Measurements from ENCODE around the gene FST.

FST gene

GRCh38 chr5:53520813-53521212 is 40.4 kb downstream of the FST start:
- DNase-seq (ENCODE audit: low read depth, low spot score) = no peak

Measured in ELF-1 (cell line).